NT2/D1 (cell line): ENCODE results near the gene TMA7B.

ENCODE experiments used
- SUZ12 ChIP-seq: IDR thresholded peaks from 2 replicates; pipeline ENCODE4 v1.6.1; 2011; ENCODE audit not compliant: insufficient read length, insufficient read depth; ENCODE audit errors: extremely low read depth
- YY1 ChIP-seq: IDR thresholded peaks from 2 replicates; pipeline ENCODE4 v1.6.1; 2011; ENCODE audit not compliant: insufficient read length, insufficient read depth
- ZNF274 ChIP-seq: IDR thresholded peaks from 2 replicates; pipeline ENCODE4 v1.6.1; 2011; ENCODE audit warnings: mild to moderate bottlenecking, low read depth, low read length

DNA sequence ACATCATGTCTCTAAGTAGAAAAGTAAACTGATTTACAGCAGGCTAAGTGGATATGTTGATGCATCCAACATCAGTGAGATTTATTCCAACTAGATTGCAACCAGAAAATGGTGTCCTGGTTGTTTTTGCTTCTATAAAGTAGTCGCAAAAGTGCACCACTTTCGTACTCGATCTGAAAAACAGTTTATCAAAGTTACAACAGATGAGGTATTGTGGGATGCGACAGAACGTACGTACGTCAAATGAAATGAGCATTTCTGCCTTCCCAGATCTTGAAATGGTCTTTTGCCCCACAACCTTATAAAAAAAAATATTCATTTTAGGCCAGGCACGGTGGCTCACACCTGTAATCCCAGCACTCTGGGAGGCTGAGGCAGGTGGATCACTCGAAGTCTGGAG, 45.6 kb upstream of the TMA7B start:
- TF ChIP-seq ZNF274, result no peak
- no peak for TF ChIP-seq SUZ12
- TF ChIP-seq YY1, result no peak
